ENCODE measurements around the gene SYT3.
A peak's percentile ranks its signal among the peaks of the same experiment; 100 is the strongest.

The SYT3 gene

GRCh38 chr19:50661766-50662650 lies 22.3 kb upstream of the SYT3 start:
- no peak for DNase-seq (ENCODE audit: low read depth)

- DNase-seq (ENCODE audit: low read depth): no peak
These were observed 21.3 kb upstream of the SYT3 start for GRCh38 chr19:50661023-50661422.

- no peak for DNase-seq (ENCODE audit: low read depth)
These were observed 20.3 kb upstream of the SYT3 start for GRCh38 chr19:50660088-50660366.

- DNase-seq (ENCODE audit: low read depth): no peak
These were observed 19.8 kb upstream of the SYT3 start for GRCh38 chr19:50659318-50660087.

- DNase-seq (ENCODE audit: low read depth): peak; percentile 34
These were observed 19.0 kb upstream of the SYT3 start for GRCh38 chr19:50658441-50659317.

GRCh38 chr19:50657712-50658440 lies 18.2 kb upstream of the SYT3 start:
- DNase-seq (ENCODE audit: low read depth): peak; percentile 75

- no peak for DNase-seq (ENCODE audit: low read depth)
These were observed 17.6 kb upstream of the SYT3 start for GRCh38 chr19:50657222-50657669.

- DNase-seq (ENCODE audit: low read depth): no peak
These were observed 15.2 kb upstream of the SYT3 start for GRCh38 chr19:50654882-50655281.

GRCh38 chr19:50652722-50653121 lies 13.0 kb upstream of the SYT3 start:
- no peak for DNase-seq (ENCODE audit: low read depth)

- no peak for DNase-seq (ENCODE audit: low read depth)
These were observed 11.5 kb upstream of the SYT3 start for GRCh38 chr19:50651174-50651573.

- DNase-seq (ENCODE audit: low read depth): no peak
These were observed 10.0 kb upstream of the SYT3 start, which contains the start of gene C19orf81 for GRCh38 chr19:50649433-50650391. Gene C19orf81 (plus strand): TSS chr19:50649445. CDS start chr19:50649445, 0 bp downstream.

GRCh38 chr19:50648659-50649058 lies 9.0 kb upstream of the SYT3 start:
- no peak for DNase-seq (ENCODE audit: low read depth)

GRCh38 chr19:50647879-50648615 lies 8.4 kb upstream of the SYT3 start:
- DNase-seq (ENCODE audit: low read depth): no peak

- no peak for DNase-seq (ENCODE audit: low read depth)
These were observed 6.6 kb upstream of the SYT3 start for GRCh38 chr19:50646074-50646807.

- DNase-seq (ENCODE audit: low read depth): no peak
These were observed 5.4 kb upstream of the SYT3 start for GRCh38 chr19:50645107-50645506.

GRCh38 chr19:50644315-50644915 lies 4.7 kb upstream of the SYT3 start:
- DNase-seq (ENCODE audit: low read depth): no peak

GRCh38 chr19:50640368-50640767 lies 687 bp upstream of the SYT3 start:
- no peak for DNase-seq (ENCODE audit: low read depth)

- DNase-seq (ENCODE audit: low read depth): no peak
These were observed 1.1 kb downstream of the SYT3 start for GRCh38 chr19:50638600-50638999.
